ENCODE measurements around the gene VSIG10L. TPM values are rescaled to one million over a fixed set of nuclear protein-coding genes. Genes with fewer than 3 reads are reported as not detected.

The VSIG10L gene
- total and polyA plus RNA-seq, 7 donors = 0.35 to 2.3 (median 0.79) TPM

DNA sequence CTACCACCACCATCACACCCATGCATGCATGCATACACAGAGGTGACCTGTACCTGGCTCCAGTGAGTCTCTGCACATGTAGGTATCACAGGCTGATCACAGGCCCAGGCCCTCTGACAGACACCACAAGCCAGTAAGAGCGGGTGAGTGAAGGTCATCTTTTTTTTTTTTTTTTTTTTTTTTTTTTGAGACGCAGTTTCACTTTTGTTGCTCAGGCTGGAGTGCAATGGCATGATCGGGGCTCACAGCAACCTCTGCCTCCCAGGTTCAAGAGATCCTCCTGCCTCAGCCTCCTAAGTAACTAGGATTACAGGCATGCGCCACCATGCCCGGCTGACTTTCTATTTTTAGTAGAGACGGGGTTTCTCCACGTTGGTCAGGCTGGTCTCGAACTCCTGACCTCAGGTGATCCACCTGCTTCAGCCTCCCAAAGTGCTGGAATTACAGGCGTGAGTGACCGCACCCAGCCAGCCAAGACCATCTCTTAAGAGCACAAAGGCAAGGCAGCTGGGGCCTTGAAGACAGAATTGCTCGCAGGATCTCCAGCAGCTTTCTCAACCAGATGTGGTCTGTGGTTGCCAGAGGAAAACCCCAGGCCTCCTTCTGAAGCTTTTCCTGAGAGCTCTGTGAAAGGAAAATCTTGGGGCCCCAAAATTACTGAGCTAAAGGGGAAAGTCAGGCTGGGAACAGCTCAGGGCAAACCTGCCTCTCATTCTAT is 33.7 kb upstream of the VSIG10L start:
- no peak for ATAC-seq
- DNase-seq = no peak
- intact Hi-C loops (cut with DNase I) = no loop called here
- Histone ChIP-seq H3K36me3 (ENCODE audit: insufficient read depth in 1 of 2, low read depth in 1 of 2) (no peaks in the 10 kb centered on the region), H3K27me3 (ENCODE audit: insufficient read depth in 3 of 3, low read length in 2 of 3) (no peaks in the 10 kb centered on the region), H3K4me1 (no peaks in the 10 kb centered on the region), H3K4me3 (no peak overlapping the region), H3K27ac (no peak overlapping the region), H3K9me3 (no peaks in the 10 kb centered on the region)
- 72 to 76% (median 76%) methylated on average over 11 of the region's 11 CpGs for WGBS, 3 donors
- TF ChIP-seq CTCF (IDR thresholded peaks at IDR 0.05) = no peak

DNA sequence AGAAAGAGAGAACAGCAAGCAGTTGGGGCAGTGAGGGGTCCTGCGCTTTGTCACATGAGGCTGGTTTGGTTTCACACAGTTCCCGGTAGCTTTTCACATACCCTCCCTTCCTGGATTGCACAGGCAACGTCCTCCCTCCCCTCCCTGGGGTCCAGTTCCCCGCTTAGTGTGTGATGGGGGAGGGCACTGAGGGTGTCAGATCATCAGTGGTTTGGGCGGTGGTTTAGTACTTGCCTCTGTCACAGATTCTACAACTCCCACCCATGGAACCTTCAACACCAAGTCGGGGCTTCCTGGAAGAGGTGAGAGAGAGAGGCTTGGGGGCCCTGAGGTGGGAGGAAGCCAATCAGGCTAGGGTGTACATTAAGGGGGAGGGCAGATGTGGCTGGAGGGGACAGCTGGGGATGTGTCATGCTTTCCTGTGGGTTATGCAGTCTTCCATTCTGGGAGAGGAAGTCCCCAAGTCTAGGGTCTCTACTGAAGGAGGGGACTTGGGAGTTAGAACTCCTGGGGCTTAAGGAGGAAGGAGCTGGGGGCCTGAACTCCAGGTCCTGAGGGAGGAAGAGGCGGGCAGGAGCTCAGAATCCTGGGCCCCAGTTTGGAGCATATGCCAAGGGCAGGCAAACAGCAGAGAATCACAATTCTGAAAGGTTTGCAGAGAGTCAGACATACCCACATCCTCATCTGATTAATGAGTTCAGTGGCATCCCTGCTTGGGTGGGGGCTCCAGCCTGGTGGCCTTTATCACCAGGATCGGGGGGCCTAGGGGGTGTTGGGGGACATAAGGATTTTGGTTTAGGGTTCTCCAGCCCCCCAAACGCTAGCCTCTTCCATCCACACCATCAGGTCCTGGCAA is 30.9 kb upstream of the VSIG10L start, which contains the start of gene NKG7:
TSS of gene NKG7 (minus strand) at position 6 of the 856 bp plus-strand sequence. CDS start 119 bp downstream, outside the sequence.
- ATAC-seq = no peak
- no peaks in the 10 kb centered on the region for H3K36me3 ChIP-seq (ENCODE audit: insufficient read depth in 1 of 2, low read depth in 1 of 2)
- H3K9me3 ChIP-seq = no peaks in the 10 kb centered on the region
- H3K4me3 ChIP-seq = no peak within 1 kb of the TSS
- intact Hi-C loops (cut with DNase I) = loop anchor here in 1 of 2 donors (2.0 kb wide), 1 partner anchor 22 kb away; no protein-coding TSS in a partner anchor
- no peak for TF ChIP-seq CTCF (IDR thresholded peaks at IDR 0.05)
- H3K27me3 ChIP-seq (ENCODE audit: insufficient read depth in 3 of 3, low read length in 2 of 3) = no peaks in the 10 kb centered on the region
- 48 to 56% (median 48%) methylated on average over 9 of the region's 9 CpGs for WGBS, 3 donors
- no peaks in the 10 kb centered on the region for H3K4me1 ChIP-seq
- DNase-seq = peak in 1 of 2 donors; percentile 32
- no peak within 1 kb of the TSS for H3K27ac ChIP-seq

GRCh38 chr19:51372021-51372648 is 30.2 kb upstream of the VSIG10L start:
- no peak overlapping the region for H3K4me3 ChIP-seq

More at GRCh38 chr19:51372021-51372648, 30.2 kb upstream of the VSIG10L start:
- no peaks in the 10 kb centered on the region for H3K9me3 ChIP-seq
- DNase-seq (peak in 1 of 2 donors; percentile 54), ATAC-seq (no peak)
- 76 to 87% (median 81%) methylated on average over 18 of the region's 18 CpGs for WGBS, 3 donors
- no peaks in the 10 kb centered on the region for H3K4me1 ChIP-seq
- intact Hi-C loops (cut with DNase I) = loop anchor here in 1 of 2 donors (2.0 kb wide), 1 partner anchor 23 kb away; no protein-coding TSS in a partner anchor
- no peak for TF ChIP-seq CTCF (IDR thresholded peaks at IDR 0.05)
- H3K27me3 ChIP-seq (ENCODE audit: insufficient read depth in 3 of 3, low read length in 2 of 3) = no peaks in the 10 kb centered on the region
- H3K36me3 ChIP-seq (ENCODE audit: insufficient read depth in 1 of 2, low read depth in 1 of 2) = no peaks in the 10 kb centered on the region
- H3K27ac ChIP-seq = no peak overlapping the region
